K562 (cell line): Measurements from ENCODE around the gene WNK2. TPM values are rescaled to one million over a fixed set of nuclear protein-coding genes. Genes with fewer than 3 reads are reported as not detected.
A peak's percentile ranks its signal among the peaks of the same experiment; 100 is the strongest.

Source experiments
- ATAC-seq: fragments of 200-7000 bp; cut with Tn5 transposase; 3 replicates; pipeline ENCODE4 v1.9.1; 2020; ENCODE audit warnings: moderate library complexity
- BruUV-seq: library from RNA; stranded (reverse); fragments of 400-500 nt; replicated peaks from 2 replicates; lab custom pipeline; 2021; lab: Mats Ljungman, UMichigan
- CTCF ChIA-PET: fragments of 300-600 bp; formaldehyde crosslinking; extraction: SDS; loops from one replicate; lab custom pipeline; 2021; ENCODE audit warnings: low intra/inter-chr PET ratio; lab: Yijun Ruan, JAX
- POLR2A ChIA-PET: fragments of 300-600, 350-650 bp; sonication (Branson Sonifier 250); formaldehyde crosslinking; extraction: SDS; loops from one replicate; lab custom pipeline; 2021; ENCODE audit warnings: antibody characterized with exemption, inconsistent platforms; lab: Yijun Ruan, JAX
- DNase-seq, 4 experiments: peaks; one replicate each; pipeline versions ENCODE4 v3.0.0 to v3.0.0-alpha.2; 2011 to 2018; ENCODE audit warnings: low spot score in 3 of 4, mixed read lengths in 3 of 4; ENCODE audit errors: extremely low read depth in 1 of 4
- FAIRE-seq: peaks from 2 replicates; lab custom pipeline; 2011; peaks lifted over from hg19 to GRCh38; lab: Jason Lieb, UNC
- H2AFZ ChIP-seq: 2 replicates; pipeline ENCODE4 v1.6.0; 2011; ENCODE audit warnings: low read depth, low read length, control low read depth, inconsistent platforms
- H3K27ac ChIP-seq: fragments of 200-600 bp; 3 replicates; pipeline ENCODE4 v1.8.0; 2011; ENCODE audit warnings: low read depth, mild to moderate bottlenecking, control low read depth, inconsistent platforms, low read length, moderate library complexity, mixed read lengths; ENCODE audit errors: extremely low read depth
- H3K27me3 ChIP-seq, 2 experiments: fragments of 300-600 bp in 1 of 2; 2 replicates in 1 of 2; 3 replicates in 1 of 2; pipeline versions ENCODE4 v1.6.0 to v1.8.0; 2011; ENCODE audit warnings: inconsistent platforms in 2 of 2, low read length in 2 of 2, mild to moderate bottlenecking in 1 of 2, mixed read lengths in 1 of 2, moderate library complexity in 1 of 2; ENCODE audit not compliant: control insufficient read depth in 2 of 2, insufficient read depth in 2 of 2
- H3K36me3 ChIP-seq: fragments of 300-600 bp; 3 replicates; pipeline ENCODE4 v1.8.0; 2011; ENCODE audit warnings: mild to moderate bottlenecking, low read length, inconsistent platforms; ENCODE audit not compliant: control insufficient read depth, insufficient read depth
- H3K4me1 ChIP-seq, 2 experiments: fragments of 200-600 bp in 1 of 2; replicated peaks in 1 of 2; 2 replicates in 1 of 2; 3 replicates in 1 of 2; pipeline versions ENCODE4 v1.5.1 to v1.8.0; 2011; ENCODE audit warnings: inconsistent platforms in 2 of 2, low read length in 2 of 2, mild to moderate bottlenecking in 1 of 2, mixed read lengths in 1 of 2, moderate library complexity in 1 of 2; ENCODE audit not compliant: control insufficient read depth in 2 of 2, insufficient read depth in 2 of 2
- H3K4me2 ChIP-seq: 2 replicates; pipeline ENCODE4 v1.6.1; 2011; ENCODE audit warnings: low read length, control low read depth, inconsistent platforms, mixed read lengths; ENCODE audit not compliant: insufficient read depth
- H3K4me3 ChIP-seq: fragments of 200-600 bp; sonication (generic), shearing (Covaris generic); 2 replicates; pipeline ENCODE4 v1.5.1; 2016; ENCODE audit warnings: control low read depth, inconsistent platforms
- H3K79me2 ChIP-seq: fragments of 200-600 bp; 3 replicates; pipeline ENCODE4 v1.8.0; 2011; ENCODE audit warnings: low read length, inconsistent platforms; ENCODE audit not compliant: control insufficient read depth, insufficient read depth
- H3K9ac ChIP-seq, 2 experiments: 2 replicates each; pipeline versions ENCODE4 v1.6.0 to v1.6.1; 2011; ENCODE audit warnings: low read depth in 2 of 2, low read length in 2 of 2, control low read depth in 1 of 2, inconsistent platforms in 1 of 2, mild to moderate bottlenecking in 1 of 2, mixed read lengths in 1 of 2; ENCODE audit not compliant: insufficient read depth in 1 of 2
- H3K9me1 ChIP-seq: one replicate; pipeline ENCODE4 v1.6.0; 2011; ENCODE audit warnings: inconsistent platforms, mild to moderate bottlenecking, low read length, moderate library complexity; ENCODE audit not compliant: control insufficient read depth, insufficient read depth
- H3K9me3 ChIP-seq: replicated peaks from 2 replicates; pipeline ENCODE4 v1.5.1; 2011; ENCODE audit warnings: low read depth, low read length, inconsistent platforms; ENCODE audit not compliant: control insufficient read depth, insufficient read depth
- H4K20me1 ChIP-seq: replicated peaks from 2 replicates; pipeline ENCODE4 v1.6.1; 2011; ENCODE audit warnings: low read length, inconsistent platforms, mixed read lengths; ENCODE audit not compliant: control insufficient read depth, insufficient read depth
- BDP1 ChIP-seq: IDR thresholded peaks from 3 replicates; pipeline ENCODE4 v1.6.1; 2011; ENCODE audit not compliant: insufficient read length, insufficient read depth
- CREBBP ChIP-seq: IDR thresholded peaks from one replicate; pipeline ENCODE4 v1.6.1; 2012; ENCODE audit warnings: low read depth, mild to moderate bottlenecking, control low read depth, inconsistent platforms, low read length
- HSF4 ChIP-seq: fragments of 250-450 bp; sonication (Bioruptor Pico); IDR thresholded peaks from 2 replicates; pipeline ENCODE4 v2.1.2; 2022; ENCODE audit warnings: mild to moderate bottlenecking, moderate library complexity, borderline replicate concordance
- RBM15 ChIP-seq: fragments of 200-400 bp; formaldehyde crosslinking; IDR thresholded peaks from 2 replicates; pipeline ENCODE4 v1.6.1; 2018; ENCODE audit warnings: mild to moderate bottlenecking, low read length, moderate library complexity; ENCODE audit not compliant: insufficient read depth
- ZNF507 ChIP-seq: conservative IDR thresholded peaks from 2 replicates; pipeline ENCODE4 v1.6.1; 2017; ENCODE audit warnings: missing genetic modification characterization, missing compliant biosample characterization
- ZNF75A ChIP-seq: fragments of 450-650 bp; formaldehyde crosslinking; IDR thresholded peaks from 2 replicates; pipeline ENCODE4 v1.4.0; 2020; ENCODE audit warnings: mild to moderate bottlenecking
- WGBS: fragments of 100-300 bp; shearing (Covaris generic); methylation state at CpG from one replicate; pipeline ENCODE4 v1.1.6; 2016; ENCODE audit warnings: low coverage, mixed read lengths; ENCODE audit not compliant: insufficient coverage; ENCODE audit errors: missing lambda C conversion rate; 5-methylcytosine and 5-hydroxymethylcytosine counted together
- in situ Hi-C: fragments of 300-500 bp; cut with MboI; formaldehyde crosslinking; loops from 4 replicates; pipeline ENCODE4 v1.15.0; 2018; ENCODE audit warnings: inconsistent platforms, mixed read lengths
- intact Hi-C: fragments of 100-400 bp; cut with micrococcal nuclease; formaldehyde crosslinking; loops from 2 replicates; pipeline ENCODE4 v1.14.2; 2022
- polyA plus RNA-seq, 8 experiments: library from polyadenylated mRNA; depleted of rRNA in 4 of 8; stranded (reverse) in 5 of 8; unstranded in 3 of 8; fragments of >200 nt; fragmentation: Nextera tagmentation in 2 of 8; fragmentation: Illumina TruSeq in 1 of 8; extraction: Ambion mirVana in 2 of 8; extraction: Trizol in 1 of 8; gene quantifications; 2 replicates each; pipeline versions ENCODE4 v1.2.1 to v1.2.3, GENCODE V29; 2011 to 2014; ENCODE audit warnings: inconsistent platforms in 1 of 8, missing spikeins in 1 of 8
- total RNA-seq, 7 experiments: library from RNA; depleted of rRNA in 6 of 7; stranded (reverse); fragments of >200 nt in 6 of 7; fragmentation: Illumina TruSeq in 2 of 7; extraction: Trizol in 2 of 7; gene quantifications; 2 replicates each; pipeline versions ENCODE4 v1.2.1 to v1.2.3, GENCODE V29; 2011 to 2021; ENCODE audit warnings: low replicate concordance in 1 of 7
- TF ChIP-seq, protein P1 (sequence below): fragments of 450-650 bp; formaldehyde crosslinking; IDR thresholded peaks from 2 replicates; pipeline ENCODE4 v1.4.0; 2022; ENCODE audit warnings: missing genetic modification characterization

WNK2 gene
- total and polyA plus RNA-seq, 9 of the 15 experiments (the other 6 are each of a cell fraction or from before 2014, with no cell fraction given): 0.36 to 3.3 (median 0.64) TPM; not detected in 2

- intact Hi-C loops: no loop called here
- Histone ChIP-seq H3K4me1 (peaks cover 0 to 18% of the 10 kb centered on the region in 2 experiments; a peak in 3 of 5 replicates), H2AFZ (no peak overlapping the region), H3K36me3 (no peaks in the 10 kb centered on the region), H3K27me3 (peaks cover 0 to 25% of the 10 kb centered on the region in 2 experiments; a peak in 1 of 5 replicates), H3K9me1 (peaks cover 4% of the 10 kb centered on the region), H3K4me2 (no peak overlapping the region), H4K20me1 (peaks cover 12% of the 10 kb centered on the region; the same call in 1 of the 2 replicates), H3K9ac (no peak overlapping the region), H3K9me3 (no peaks in the 10 kb centered on the region), H3K4me3 (no peak overlapping the region), H3K27ac (no peak overlapping the region), H3K79me2 (no peaks in the 10 kb centered on the region)
- in situ Hi-C loops: no loop called here
- 3% methylated on average over 3 of the region's 4 CpGs for WGBS
- FAIRE-seq (no peak), ATAC-seq (peak; percentile 44), DNase-seq (no peak)
- CTCF ChIA-PET: no interaction called here
- TF ChIP-seq RBM15: no peak
- TF ChIP-seq, protein P1, sequence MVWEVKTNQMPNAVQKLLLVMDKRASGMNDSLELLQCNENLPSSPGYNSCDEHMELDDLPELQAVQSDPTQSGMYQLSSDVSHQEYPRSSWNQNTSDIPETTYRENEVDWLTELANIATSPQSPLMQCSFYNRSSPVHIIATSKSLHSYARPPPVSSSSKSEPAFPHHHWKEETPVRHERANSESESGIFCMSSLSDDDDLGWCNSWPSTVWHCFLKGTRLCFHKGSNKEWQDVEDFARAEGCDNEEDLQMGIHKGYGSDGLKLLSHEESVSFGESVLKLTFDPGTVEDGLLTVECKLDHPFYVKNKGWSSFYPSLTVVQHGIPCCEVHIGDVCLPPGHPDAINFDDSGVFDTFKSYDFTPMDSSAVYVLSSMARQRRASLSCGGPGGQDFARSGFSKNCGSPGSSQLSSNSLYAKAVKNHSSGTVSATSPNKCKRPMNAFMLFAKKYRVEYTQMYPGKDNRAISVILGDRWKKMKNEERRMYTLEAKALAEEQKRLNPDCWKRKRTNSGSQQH (CRISPR knock-in tag): no peak
- no peak for TF ChIP-seq ZNF507
- no peak for TF ChIP-seq ZNF75A (CRISPR knock-in tag)
- TF ChIP-seq HSF4 (CRISPR knock-in tag): no peak
- TF ChIP-seq BDP1: no peak
- TF ChIP-seq CREBBP: no peak
- BruUV-seq: no TSS peak
- POLR2A ChIA-PET: interaction anchor here (0.6 to 1.2 kb wide), 3 partner anchors 10 to 35 kb away, joined by 3 to 4 read pairs (median 3); no protein-coding TSS in a partner anchor
Measured at GRCh38 chr9:93204470-93205043, 20.6 kb downstream of the WNK2 start.
